Endodermal cell (in vitro differentiated cells): Measurements from ENCODE around the gene ZNF124. TPM values are rescaled to one million over a fixed set of nuclear protein-coding genes. Genes with fewer than 3 reads are reported as not detected.
A peak's percentile ranks its signal among the peaks of the same experiment; 100 is the strongest.

Source experiments
- DNase-seq: peaks from one replicate; pipeline ENCODE4 v3.0.0-alpha.2; 2017
- H3K27ac ChIP-seq: 2 replicates; pipeline ENCODE4 v1.5.1; 2013; ENCODE audit warnings: mild to moderate bottlenecking, low read depth, low read length, moderate library complexity
- H3K27me3 ChIP-seq: 2 replicates; pipeline ENCODE4 v1.6.1; 2013; ENCODE audit warnings: mild to moderate bottlenecking, low read length, moderate library complexity; ENCODE audit not compliant: insufficient read depth, control insufficient read depth, poor library complexity, severe bottlenecking
- H3K36me3 ChIP-seq: 2 replicates; pipeline ENCODE4 v1.7.0; 2013; ENCODE audit warnings: mild to moderate bottlenecking, low read length, moderate library complexity; ENCODE audit not compliant: control insufficient read depth, insufficient read depth
- H3K4me1 ChIP-seq: one replicate; pipeline ENCODE4 v1.7.0; 2013; ENCODE audit warnings: low read length; ENCODE audit not compliant: control insufficient read depth, insufficient read depth
- H3K4me3 ChIP-seq: 2 replicates; pipeline ENCODE4 v1.5.1; 2013; ENCODE audit warnings: mild to moderate bottlenecking, low read length, moderate library complexity
- H3K9ac ChIP-seq: 2 replicates; pipeline ENCODE4 v1.6.1; 2013; ENCODE audit warnings: mild to moderate bottlenecking, low read length, moderate library complexity; ENCODE audit not compliant: poor library complexity, severe bottlenecking; ENCODE audit errors: extremely low read depth
- H3K9me3 ChIP-seq: 2 replicates; pipeline ENCODE4 v1.6.1; 2013; ENCODE audit warnings: mild to moderate bottlenecking, low read length, moderate library complexity; ENCODE audit not compliant: control insufficient read depth
- H3K27ac Mint-ChIP-seq: 2 replicates; pipeline ENCODE4 v1.8.0; 2020; ENCODE audit warnings: mixed read lengths
- H3K27me3 Mint-ChIP-seq: 2 replicates; pipeline ENCODE4 v1.8.0; 2021; ENCODE audit warnings: mild to moderate bottlenecking, mixed read lengths; ENCODE audit not compliant: insufficient read depth
- H3K36me3 Mint-ChIP-seq: 2 replicates; pipeline ENCODE4 v1.8.0; 2020; ENCODE audit warnings: low read depth, mixed read lengths
- H3K4me1 Mint-ChIP-seq: 2 replicates; pipeline ENCODE4 v1.8.0; 2020; ENCODE audit warnings: mixed read lengths
- H3K4me3 Mint-ChIP-seq: 2 replicates; pipeline ENCODE4 v1.8.0; 2020; ENCODE audit warnings: mild to moderate bottlenecking, moderate library complexity, mixed read lengths
- H3K9me3 Mint-ChIP-seq: 2 replicates; pipeline ENCODE4 v1.8.0; 2020; ENCODE audit warnings: mild to moderate bottlenecking, mixed read lengths
- WGBS, 2 experiments: methylation state at CpG; one replicate each; pipeline versions ENCODE4 v1.1.5 to v1.1.7; 2013; ENCODE audit warnings: missing lambda C conversion rate in 2 of 2, mixed read lengths in 1 of 2; ENCODE audit not compliant: insufficient coverage in 1 of 2, insufficient read length in 1 of 2; 5-methylcytosine and 5-hydroxymethylcytosine counted together
- total RNA-seq, 2 donors: library from RNA; stranded (reverse); fragmentation: NEBNext Ultra II Directional in 1 of 2; extraction: Animal tissue kit (Norgen Biotek cat#: 25700) in 1 of 2; gene quantifications; 2 replicates in 1 of 2; 3 replicates in 1 of 2; pipeline ENCODE4 v1.2.1, GENCODE V29; 2021
- TF ChIP-seq, protein P1 (sequence below): fragments of 200-600 bp; sonication (generic); conservative IDR thresholded peaks from 2 replicates; pipeline ENCODE4 v1.5.0; 2021; ENCODE audit warnings: antibody characterized with exemption, mild to moderate bottlenecking

Gene ZNF124
- total RNA-seq, 2 donors from 2014 or later, result 93.3 to 101 TPM

DNA sequence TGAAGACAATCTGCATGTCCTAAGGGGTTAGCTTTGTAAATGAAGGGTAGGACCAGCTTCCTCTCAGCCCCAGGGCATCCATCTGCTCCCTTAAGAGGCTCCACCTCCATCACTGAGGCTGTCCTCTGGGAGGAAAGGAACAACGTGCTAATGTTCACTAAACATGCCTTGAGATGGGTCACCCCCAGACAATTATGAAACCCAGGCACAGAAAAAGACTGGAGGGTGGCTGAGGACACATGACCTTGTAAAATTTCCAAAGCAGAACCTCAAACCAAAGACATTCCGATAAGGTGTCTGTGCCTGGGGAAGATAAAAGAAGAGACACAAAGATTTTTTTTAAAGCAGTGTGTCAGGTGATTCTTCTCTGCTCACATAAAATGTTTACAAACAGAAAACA, 37.6 kb upstream of the ZNF124 start:
- no peaks in the 10 kb centered on the region for H3K9me3 Mint-ChIP-seq
- peaks cover 2% of the 10 kb centered on the region for H3K27me3 Mint-ChIP-seq
- peak overlapping the region; percentile 85 for H3K4me3 Mint-ChIP-seq
- H3K27ac Mint-ChIP-seq, result peak overlapping the region; percentile 84
- Histone ChIP-seq H3K9ac (peak overlapping the region; percentile 71), H3K27ac (no peak overlapping the region), H3K4me1 (peaks cover 4% of the 10 kb centered on the region), H3K4me3 (peak overlapping the region; percentile 97), H3K27me3 (no peaks in the 10 kb centered on the region), H3K36me3 (peaks cover 4% of the 10 kb centered on the region), H3K9me3 (no peaks in the 10 kb centered on the region)
- peaks cover 16% of the 10 kb centered on the region for H3K36me3 Mint-ChIP-seq
- DNase-seq, result no peak
- WGBS, 2 experiments, result 59 to 100% methylated on average over 1 to 2 of the region's 2 CpGs
- TF ChIP-seq, protein P1, sequence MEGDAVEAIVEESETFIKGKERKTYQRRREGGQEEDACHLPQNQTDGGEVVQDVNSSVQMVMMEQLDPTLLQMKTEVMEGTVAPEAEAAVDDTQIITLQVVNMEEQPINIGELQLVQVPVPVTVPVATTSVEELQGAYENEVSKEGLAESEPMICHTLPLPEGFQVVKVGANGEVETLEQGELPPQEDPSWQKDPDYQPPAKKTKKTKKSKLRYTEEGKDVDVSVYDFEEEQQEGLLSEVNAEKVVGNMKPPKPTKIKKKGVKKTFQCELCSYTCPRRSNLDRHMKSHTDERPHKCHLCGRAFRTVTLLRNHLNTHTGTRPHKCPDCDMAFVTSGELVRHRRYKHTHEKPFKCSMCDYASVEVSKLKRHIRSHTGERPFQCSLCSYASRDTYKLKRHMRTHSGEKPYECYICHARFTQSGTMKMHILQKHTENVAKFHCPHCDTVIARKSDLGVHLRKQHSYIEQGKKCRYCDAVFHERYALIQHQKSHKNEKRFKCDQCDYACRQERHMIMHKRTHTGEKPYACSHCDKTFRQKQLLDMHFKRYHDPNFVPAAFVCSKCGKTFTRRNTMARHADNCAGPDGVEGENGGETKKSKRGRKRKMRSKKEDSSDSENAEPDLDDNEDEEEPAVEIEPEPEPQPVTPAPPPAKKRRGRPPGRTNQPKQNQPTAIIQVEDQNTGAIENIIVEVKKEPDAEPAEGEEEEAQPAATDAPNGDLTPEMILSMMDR, result no peak
- peaks cover 21% of the 10 kb centered on the region for H3K4me1 Mint-ChIP-seq

DNA sequence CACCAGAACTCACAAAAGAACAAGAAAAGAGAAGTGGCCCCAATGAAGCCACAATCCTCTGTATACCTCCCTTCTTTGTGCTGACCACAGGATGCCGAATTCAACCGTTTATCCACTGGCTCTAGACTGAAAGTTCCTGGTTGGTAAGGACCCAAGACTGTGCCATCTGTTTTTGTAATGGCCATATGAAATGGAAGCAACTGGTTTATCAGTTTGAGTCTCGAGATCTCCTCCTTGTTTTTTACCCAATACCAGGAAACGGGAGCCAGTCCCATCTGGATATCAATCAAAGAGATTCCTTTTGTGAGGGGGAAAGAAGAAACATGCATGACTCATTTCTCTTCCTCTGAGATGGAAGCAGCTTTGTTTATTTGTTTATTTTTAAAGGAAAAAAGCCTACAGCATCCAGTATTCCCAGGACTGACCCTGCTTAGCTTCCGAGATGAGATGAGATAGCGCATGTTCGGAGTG, 32.4 kb upstream of the ZNF124 start:
- WGBS, 2 experiments, result 96 to 97% methylated on average over 3 to 7 of the region's 7 CpGs
- Histone ChIP-seq H3K36me3 (peaks cover 33% of the 10 kb centered on the region), H3K4me3 (no peak overlapping the region), H3K9ac (no peak overlapping the region), H3K27ac (no peak overlapping the region), H3K27me3 (no peaks in the 10 kb centered on the region), H3K4me1 (peaks cover 4% of the 10 kb centered on the region), H3K9me3 (no peaks in the 10 kb centered on the region)
- Mint-ChIP-seq H3K9me3 (no peaks in the 10 kb centered on the region), H3K36me3 (peaks cover 43% of the 10 kb centered on the region), H3K27ac (no peak overlapping the region), H3K27me3 (no peaks in the 10 kb centered on the region), H3K4me1 (peaks cover 12% of the 10 kb centered on the region), H3K4me3 (no peak overlapping the region)
- no peak for DNase-seq
- TF ChIP-seq, protein P1, result no peak

DNA sequence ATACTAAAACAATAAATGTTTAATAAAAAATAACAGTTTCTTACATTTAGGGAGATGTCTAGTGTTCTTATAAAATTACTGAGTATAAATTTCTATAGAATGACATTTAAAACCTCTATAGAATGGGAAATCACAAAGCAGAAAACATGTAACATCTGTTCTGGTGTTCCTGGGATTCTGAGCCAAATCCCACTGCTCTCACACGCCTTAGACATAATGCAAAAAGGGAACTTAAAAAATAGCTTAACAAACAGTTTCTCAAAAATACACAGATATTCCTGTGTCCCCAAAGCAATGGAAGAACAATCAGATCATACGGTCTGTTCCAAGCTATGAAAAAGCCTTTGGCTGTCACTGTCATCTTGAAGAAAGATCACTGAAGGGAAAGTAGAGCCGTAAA, 27.0 kb upstream of the ZNF124 start:
- Histone ChIP-seq H3K4me1 (no peaks in the 10 kb centered on the region), H3K36me3 (peaks cover 79% of the 10 kb centered on the region), H3K27me3 (no peaks in the 10 kb centered on the region), H3K4me3 (no peak overlapping the region), H3K27ac (no peak overlapping the region), H3K9ac (no peak overlapping the region), H3K9me3 (peaks cover 29% of the 10 kb centered on the region)
- no peaks in the 10 kb centered on the region for H3K27me3 Mint-ChIP-seq
- TF ChIP-seq, protein P1, result no peak
- H3K27ac Mint-ChIP-seq, result no peak overlapping the region
- 79 to 89% methylated on average over 3 of the region's 3 CpGs for WGBS, 2 experiments
- no peak for DNase-seq
- H3K36me3 Mint-ChIP-seq, result peaks cover 71% of the 10 kb centered on the region
- H3K4me3 Mint-ChIP-seq, result no peak overlapping the region
- peaks cover 16% of the 10 kb centered on the region for H3K9me3 Mint-ChIP-seq
- H3K4me1 Mint-ChIP-seq, result no peaks in the 10 kb centered on the region
